Neural crest cell (in vitro differentiated cells): Measurements from ENCODE around the gene ATP5PO. TPM values are rescaled to one million over a fixed set of nuclear protein-coding genes. Genes with fewer than 3 reads are reported as not detected.
"Not testable (repeated sequence)": the region's sequence is repeated elsewhere in the genome, so short reads cannot be mapped to it uniquely, and the experiment has no call there.

Experiments used
- DNase-seq: peaks from one replicate; pipeline ENCODE4 v3.0.0; 2021; ENCODE audit warnings: low read depth, mixed read lengths, low spot score
- H3K27ac Mint-ChIP-seq: one replicate; pipeline ENCODE4 v1.8.0; 2021; ENCODE audit warnings: mild to moderate bottlenecking, mixed read lengths; ENCODE audit not compliant: unreplicated experiment
- H3K27me3 Mint-ChIP-seq: 2 replicates; pipeline ENCODE4 v1.8.0; 2021; ENCODE audit warnings: low read depth, mild to moderate bottlenecking, mixed read lengths
- H3K36me3 Mint-ChIP-seq: 2 replicates; pipeline ENCODE4 v1.8.0; 2021; ENCODE audit warnings: low read depth, mild to moderate bottlenecking, mixed read lengths
- H3K4me1 Mint-ChIP-seq: 2 replicates; pipeline ENCODE4 v1.8.0; 2021; ENCODE audit warnings: mixed read lengths
- H3K4me3 Mint-ChIP-seq: one replicate; pipeline ENCODE4 v1.8.0; 2021; ENCODE audit warnings: mild to moderate bottlenecking, mixed read lengths
- H3K9me3 Mint-ChIP-seq: 2 replicates; pipeline ENCODE4 v1.8.0; 2021; ENCODE audit warnings: mixed read lengths
- CTCF ChIP-seq: fragments of 200-600 bp; sonication (generic); conservative IDR thresholded peaks from 2 replicates; pipeline ENCODE4 v1.5.0; 2021; ENCODE audit warnings: antibody characterized with exemption, mild to moderate bottlenecking
- total RNA-seq: library from RNA; stranded (reverse); gene quantifications from 2 replicates; pipeline ENCODE4 v1.2.1, GENCODE V29; 2021

Gene ATP5PO
- total RNA-seq, 1 donor from 2014 or later = 231 TPM

GRCh38 chr21:33931799-33932390, 16.3 kb upstream of the ATP5PO start:
- no peak for TF ChIP-seq CTCF
- H3K27me3 Mint-ChIP-seq = no peaks in the 10 kb centered on the region
- DNase-seq = no peak
- H3K9me3 Mint-ChIP-seq = no peaks in the 10 kb centered on the region
- H3K36me3 Mint-ChIP-seq = peaks cover 11% of the 10 kb centered on the region
- peak overlapping the region; percentile 99 for H3K27ac Mint-ChIP-seq
- peaks cover 25% of the 10 kb centered on the region for H3K4me1 Mint-ChIP-seq
- peak overlapping the region; percentile 92 for H3K4me3 Mint-ChIP-seq

- H3K4me1 Mint-ChIP-seq = peaks cover 25% of the 10 kb centered on the region
- H3K9me3 Mint-ChIP-seq, H3K27me3 Mint-ChIP-seq, DNase-seq: not testable (repeated sequence)
- H3K36me3 Mint-ChIP-seq = peaks cover 11% of the 10 kb centered on the region
- peak overlapping the region; percentile 92 for H3K4me3 Mint-ChIP-seq
- peak overlapping the region; percentile 99 for H3K27ac Mint-ChIP-seq
Measured at GRCh38 chr21:33931052-33931798, 15.6 kb upstream of the ATP5PO start.

GRCh38 chr21:33926248-33926647, 10.6 kb upstream of the ATP5PO start:
- not testable (repeated sequence) for H3K4me1 Mint-ChIP-seq, H3K27ac Mint-ChIP-seq, H3K4me3 Mint-ChIP-seq, H3K36me3 Mint-ChIP-seq, DNase-seq, H3K27me3 Mint-ChIP-seq, H3K9me3 Mint-ChIP-seq

- peaks cover 8% of the 10 kb centered on the region for H3K4me1 Mint-ChIP-seq
- H3K27ac Mint-ChIP-seq = no peak overlapping the region
Measured at GRCh38 chr21:33924766-33925100, 9.1 kb upstream of the ATP5PO start.

GRCh38 chr21:33924079-33924765, 8.6 kb upstream of the ATP5PO start:
- TF ChIP-seq CTCF = peak; percentile 93
- no peaks in the 10 kb centered on the region for H3K9me3 Mint-ChIP-seq
- H3K27me3 Mint-ChIP-seq = peaks cover 5% of the 10 kb centered on the region
- peak; percentile 95 for DNase-seq
- no peaks in the 10 kb centered on the region for H3K36me3 Mint-ChIP-seq
- no peak overlapping the region for H3K27ac Mint-ChIP-seq
- H3K4me1 Mint-ChIP-seq = peaks cover 8% of the 10 kb centered on the region
- H3K4me3 Mint-ChIP-seq = peak overlapping the region; percentile 19

More at GRCh38 chr21:33924766-33925100, 9.1 kb upstream of the ATP5PO start:
- Mint-ChIP-seq H3K9me3 (no peaks in the 10 kb centered on the region), H3K36me3 (no peaks in the 10 kb centered on the region), H3K4me3 (no peak overlapping the region), H3K27me3 (peaks cover 5% of the 10 kb centered on the region)
- TF ChIP-seq CTCF = no peak
- no peak for DNase-seq

GRCh38 chr21:33917421-33917820, 1.8 kb upstream of the ATP5PO start:
- H3K9me3 Mint-ChIP-seq = no peaks in the 10 kb centered on the region
- no peak for TF ChIP-seq CTCF
- peaks cover 3% of the 10 kb centered on the region for H3K27me3 Mint-ChIP-seq
- H3K27ac Mint-ChIP-seq = no peak overlapping the region
- H3K4me1 Mint-ChIP-seq = peaks cover 25% of the 10 kb centered on the region
- no peaks in the 10 kb centered on the region for H3K36me3 Mint-ChIP-seq
- peak overlapping the region; percentile 31 for H3K4me3 Mint-ChIP-seq
- no peak for DNase-seq
